NT2/D1 (cell line): ENCODE measurements around the gene PDSS2.

Source experiments
- SUZ12 ChIP-seq: IDR thresholded peaks from 2 replicates; pipeline ENCODE4 v1.6.1; 2011; ENCODE audit not compliant: insufficient read length, insufficient read depth; ENCODE audit errors: extremely low read depth
- YY1 ChIP-seq: IDR thresholded peaks from 2 replicates; pipeline ENCODE4 v1.6.1; 2011; ENCODE audit not compliant: insufficient read length, insufficient read depth
- ZNF274 ChIP-seq: IDR thresholded peaks from 2 replicates; pipeline ENCODE4 v1.6.1; 2011; ENCODE audit warnings: mild to moderate bottlenecking, low read depth, low read length

DNA sequence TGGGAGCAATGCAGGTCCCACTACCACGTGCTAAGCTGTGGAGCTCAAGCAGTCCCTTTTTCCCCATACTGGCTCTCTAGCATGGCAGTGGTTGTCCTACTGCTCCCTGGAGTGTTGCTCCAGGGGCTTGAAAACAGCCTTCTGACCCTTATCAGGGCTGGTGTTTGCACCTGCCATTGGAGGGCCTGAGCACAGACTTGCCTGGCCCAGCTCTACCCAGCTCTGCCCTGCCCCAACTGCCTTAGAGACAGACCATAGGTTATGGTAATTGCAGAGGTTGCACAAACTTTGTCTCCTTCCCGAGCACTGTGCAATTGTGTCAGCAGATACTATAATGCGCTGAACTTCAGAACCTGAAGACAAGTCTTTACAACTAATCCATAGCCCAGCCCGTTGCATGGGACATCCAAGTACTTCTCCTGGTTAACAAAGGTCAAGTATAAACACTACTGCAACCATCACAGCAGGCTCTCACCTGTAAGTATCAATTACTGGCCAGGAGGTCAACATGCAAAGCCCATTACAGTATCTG lies 58.7 kb downstream of the PDSS2 start:
- TF ChIP-seq ZNF274 (no peak), YY1 (no peak), SUZ12 (no peak)
